ENCODE data around the gene DYRK2.

DYRK2 gene

GRCh38 chr12:67646775-67647174 lies 1.8 kb upstream of the DYRK2 start:
- H3K27ac ChIP-seq (ENCODE audit: low read depth, low read length) = no peak overlapping the region

GRCh38 chr12:67647181-67647798 lies 1.3 kb upstream of the DYRK2 start:
- peaks cover 30% of the 10 kb centered on the region for H3K79me2 ChIP-seq (ENCODE audit: control insufficient read depth, insufficient read depth, low read length)
- no peaks in the 10 kb centered on the region for H3K27me3 ChIP-seq (ENCODE audit: insufficient read depth, low read length, poor library complexity)
- peak overlapping the region; percentile 2 for H3K56ac ChIP-seq (ENCODE audit: low read length)
- H3K4me2 ChIP-seq (ENCODE audit: low read length) = peak overlapping the region; percentile 3
- H2BK5ac ChIP-seq (ENCODE audit: low read length) = no peak overlapping the region
- WGBS (ENCODE audit: extremely low coverage, insufficient coverage, low lambda C conversion rate) = no CpG with 5 or more reads among the region's 21 CpGs
- H3K18ac ChIP-seq (ENCODE audit: low read length) = no peak overlapping the region
- H3K4me3 ChIP-seq (ENCODE audit: low read length) = no peak overlapping the region
- no peak overlapping the region for H2BK15ac ChIP-seq (replicated peaks; ENCODE audit: low read depth)
- H2AK5ac ChIP-seq (ENCODE audit: low read length) = no peak overlapping the region
- H3K79me1 ChIP-seq (ENCODE audit: low read length) = no peaks in the 10 kb centered on the region
- no peak overlapping the region for H3K23ac ChIP-seq (ENCODE audit: low read length)
- H3K4ac ChIP-seq (ENCODE audit: low read depth, low read length) = no peak overlapping the region
- H4K8ac ChIP-seq (ENCODE audit: low read depth, low read length) = no peak overlapping the region
- no peak overlapping the region for H4K5ac ChIP-seq (ENCODE audit: low read length)
- no peaks in the 10 kb centered on the region for H3K36me3 ChIP-seq (ENCODE audit: control insufficient read depth, insufficient read depth, low read length)
- H3K27ac ChIP-seq (ENCODE audit: low read depth, low read length) = no peak overlapping the region
- no peaks in the 10 kb centered on the region for H3K4me1 ChIP-seq (ENCODE audit: control insufficient read depth, low read depth, low read length)
- DNase-seq = peak; percentile 79
- H3K9ac ChIP-seq (ENCODE audit: low read length) = no peak overlapping the region
- H2BK120ac ChIP-seq (ENCODE audit: low read depth, low read length) = no peak overlapping the region

More at GRCh38 chr12:67646775-67647174, 1.8 kb upstream of the DYRK2 start:
- Histone ChIP-seq H3K36me3 (ENCODE audit: control insufficient read depth, insufficient read depth, low read length) (no peaks in the 10 kb centered on the region), H3K56ac (ENCODE audit: low read length) (no peak overlapping the region), H3K4ac (ENCODE audit: low read depth, low read length) (no peak overlapping the region), H2BK5ac (ENCODE audit: low read length) (no peak overlapping the region), H3K18ac (ENCODE audit: low read length) (no peak overlapping the region), H3K23ac (ENCODE audit: low read length) (no peak overlapping the region), H3K79me2 (ENCODE audit: control insufficient read depth, insufficient read depth, low read length) (peaks cover 28% of the 10 kb centered on the region), H2BK120ac (ENCODE audit: low read depth, low read length) (no peak overlapping the region), H3K79me1 (ENCODE audit: low read length) (no peaks in the 10 kb centered on the region), H3K4me1 (ENCODE audit: control insufficient read depth, low read depth, low read length) (no peaks in the 10 kb centered on the region), H3K27me3 (ENCODE audit: insufficient read depth, low read length, poor library complexity) (no peaks in the 10 kb centered on the region), H4K5ac (ENCODE audit: low read length) (no peak overlapping the region), H2BK15ac (replicated peaks; ENCODE audit: low read depth) (no peak overlapping the region), H2AK5ac (ENCODE audit: low read length) (no peak overlapping the region), H3K9ac (ENCODE audit: low read length) (no peak overlapping the region), H4K8ac (ENCODE audit: low read depth, low read length) (no peak overlapping the region), H3K4me2 (ENCODE audit: low read length) (no peak overlapping the region), H3K4me3 (ENCODE audit: low read length) (no peak overlapping the region)
- WGBS (ENCODE audit: extremely low coverage, insufficient coverage, low lambda C conversion rate) = no CpG with 5 or more reads among the region's 4 CpGs
- no peak for DNase-seq

- Histone ChIP-seq H3K4ac (ENCODE audit: low read depth, low read length) (no peak overlapping the region), H3K4me3 (ENCODE audit: low read length) (peak overlapping the region; percentile 76), H2AK5ac (ENCODE audit: low read length) (no peak overlapping the region), H4K5ac (ENCODE audit: low read length) (no peak overlapping the region), H2BK15ac (replicated peaks; ENCODE audit: low read depth) (no peak overlapping the region), H3K23ac (ENCODE audit: low read length) (peak overlapping the region; percentile 60), H4K8ac (ENCODE audit: low read depth, low read length) (no peak overlapping the region), H3K9ac (ENCODE audit: low read length) (peak overlapping the region; percentile 78), H3K79me1 (ENCODE audit: low read length) (no peaks in the 10 kb centered on the region), H2BK5ac (ENCODE audit: low read length) (no peak overlapping the region), H3K79me2 (ENCODE audit: control insufficient read depth, insufficient read depth, low read length) (peaks cover 34% of the 10 kb centered on the region), H3K18ac (ENCODE audit: low read length) (peak overlapping the region; percentile 65), H3K4me1 (ENCODE audit: control insufficient read depth, low read depth, low read length) (no peaks in the 10 kb centered on the region), H3K56ac (ENCODE audit: low read length) (peak overlapping the region; percentile 91), H3K27me3 (ENCODE audit: insufficient read depth, low read length, poor library complexity) (no peaks in the 10 kb centered on the region), H3K4me2 (ENCODE audit: low read length) (peak overlapping the region; percentile 79), H3K27ac (ENCODE audit: low read depth, low read length) (peak overlapping the region; percentile 35), H2BK120ac (ENCODE audit: low read depth, low read length) (no peak overlapping the region), H3K36me3 (ENCODE audit: control insufficient read depth, insufficient read depth, low read length) (no peaks in the 10 kb centered on the region)
- no CpG with 5 or more reads among the region's 41 CpGs for WGBS (ENCODE audit: extremely low coverage, insufficient coverage, low lambda C conversion rate)
- DNase-seq = peak; percentile 97
These were observed 585 bp upstream of the DYRK2 start for GRCh38 chr12:67647799-67648520.

- no peak overlapping the region for H4K5ac ChIP-seq (ENCODE audit: low read length)
- H2BK15ac ChIP-seq (replicated peaks; ENCODE audit: low read depth) = no peak overlapping the region
- no peak overlapping the region for H2AK5ac ChIP-seq (ENCODE audit: low read length)
- H3K79me2 ChIP-seq (ENCODE audit: control insufficient read depth, insufficient read depth, low read length) = peaks cover 46% of the 10 kb centered on the region
- peak overlapping the region; percentile 97 for H3K9ac ChIP-seq (ENCODE audit: low read length)
- peak overlapping the region; percentile 44 for H3K4me2 ChIP-seq (ENCODE audit: low read length)
- H3K23ac ChIP-seq (ENCODE audit: low read length) = peak overlapping the region; percentile 53
- no peaks in the 10 kb centered on the region for H3K4me1 ChIP-seq (ENCODE audit: control insufficient read depth, low read depth, low read length)
- H3K56ac ChIP-seq (ENCODE audit: low read length) = peak overlapping the region; percentile 97
- H3K4me3 ChIP-seq (ENCODE audit: low read length) = peak overlapping the region; percentile 89
- peak overlapping the region; percentile 32 for H2BK5ac ChIP-seq (ENCODE audit: low read length)
- H2BK120ac ChIP-seq (ENCODE audit: low read depth, low read length) = peak overlapping the region; percentile 52
- DNase-seq = no peak
- no peaks in the 10 kb centered on the region for H3K27me3 ChIP-seq (ENCODE audit: insufficient read depth, low read length, poor library complexity)
- H3K36me3 ChIP-seq (ENCODE audit: control insufficient read depth, insufficient read depth, low read length) = no peaks in the 10 kb centered on the region
- H4K8ac ChIP-seq (ENCODE audit: low read depth, low read length) = peak overlapping the region; percentile 91
- H3K79me1 ChIP-seq (ENCODE audit: low read length) = peaks cover 6% of the 10 kb centered on the region
- H3K4ac ChIP-seq (ENCODE audit: low read depth, low read length) = peak overlapping the region; percentile 97
- H3K18ac ChIP-seq (ENCODE audit: low read length) = peak overlapping the region; percentile 65
- no CpG with 5 or more reads among the region's 41 CpGs for WGBS (ENCODE audit: extremely low coverage, insufficient coverage, low lambda C conversion rate)
- H3K27ac ChIP-seq (ENCODE audit: low read depth, low read length) = peak overlapping the region; percentile 81
These were observed 670 bp downstream of the DYRK2 start for GRCh38 chr12:67649261-67649569.

GRCh38 chr12:67649570-67650387 lies 1.2 kb downstream of the DYRK2 start:
- DNase-seq = peak; percentile 29
- no peak overlapping the region for H2AK5ac ChIP-seq (ENCODE audit: low read length)
- WGBS (ENCODE audit: extremely low coverage, insufficient coverage, low lambda C conversion rate) = no CpG with 5 or more reads among the region's 65 CpGs

More at GRCh38 chr12:67649570-67650387, 1.2 kb downstream of the DYRK2 start:
- peak overlapping the region; percentile 52 for H2BK120ac ChIP-seq (ENCODE audit: low read depth, low read length)
- H4K5ac ChIP-seq (ENCODE audit: low read length) = no peak overlapping the region
- peak overlapping the region; percentile 97 for H3K56ac ChIP-seq (ENCODE audit: low read length)
- H3K79me2 ChIP-seq (ENCODE audit: control insufficient read depth, insufficient read depth, low read length) = peaks cover 52% of the 10 kb centered on the region
- H3K27me3 ChIP-seq (ENCODE audit: insufficient read depth, low read length, poor library complexity) = no peaks in the 10 kb centered on the region
- H2BK5ac ChIP-seq (ENCODE audit: low read length) = peak overlapping the region; percentile 32
- peak overlapping the region; percentile 97 for H3K4ac ChIP-seq (ENCODE audit: low read depth, low read length)
- peak overlapping the region; percentile 93 for H3K4me2 ChIP-seq (ENCODE audit: low read length)
- peak overlapping the region; percentile 81 for H3K27ac ChIP-seq (ENCODE audit: low read depth, low read length)
- peaks cover 9% of the 10 kb centered on the region for H3K79me1 ChIP-seq (ENCODE audit: low read length)
- peak overlapping the region; percentile 91 for H4K8ac ChIP-seq (ENCODE audit: low read depth, low read length)
- peak overlapping the region; percentile 65 for H3K18ac ChIP-seq (ENCODE audit: low read length)
- H3K36me3 ChIP-seq (ENCODE audit: control insufficient read depth, insufficient read depth, low read length) = no peaks in the 10 kb centered on the region
- H3K23ac ChIP-seq (ENCODE audit: low read length) = peak overlapping the region; percentile 83
- no peak overlapping the region for H2BK15ac ChIP-seq (replicated peaks; ENCODE audit: low read depth)
- H3K4me3 ChIP-seq (ENCODE audit: low read length) = peak overlapping the region; percentile 89
- no peaks in the 10 kb centered on the region for H3K4me1 ChIP-seq (ENCODE audit: control insufficient read depth, low read depth, low read length)
- peak overlapping the region; percentile 97 for H3K9ac ChIP-seq (ENCODE audit: low read length)
